GM12892 (cell line): Measurements from ENCODE around the gene SLC28A1.

Source experiments
- POLR2A ChIP-seq: IDR thresholded peaks from 2 replicates; pipeline ENCODE4 v1.6.1; 2011; ENCODE audit warnings: low read depth, low read length, control low read depth
- POLR2AphosphoS5 ChIP-seq: IDR thresholded peaks from 2 replicates; pipeline ENCODE4 v1.6.1; 2011; ENCODE audit warnings: low read depth, low read length, control low read depth
- TAF1 ChIP-seq: IDR thresholded peaks from 2 replicates; pipeline ENCODE4 v1.6.1; 2011; ENCODE audit warnings: low read depth, mild to moderate bottlenecking, control low read depth, low read length, borderline replicate concordance

DNA sequence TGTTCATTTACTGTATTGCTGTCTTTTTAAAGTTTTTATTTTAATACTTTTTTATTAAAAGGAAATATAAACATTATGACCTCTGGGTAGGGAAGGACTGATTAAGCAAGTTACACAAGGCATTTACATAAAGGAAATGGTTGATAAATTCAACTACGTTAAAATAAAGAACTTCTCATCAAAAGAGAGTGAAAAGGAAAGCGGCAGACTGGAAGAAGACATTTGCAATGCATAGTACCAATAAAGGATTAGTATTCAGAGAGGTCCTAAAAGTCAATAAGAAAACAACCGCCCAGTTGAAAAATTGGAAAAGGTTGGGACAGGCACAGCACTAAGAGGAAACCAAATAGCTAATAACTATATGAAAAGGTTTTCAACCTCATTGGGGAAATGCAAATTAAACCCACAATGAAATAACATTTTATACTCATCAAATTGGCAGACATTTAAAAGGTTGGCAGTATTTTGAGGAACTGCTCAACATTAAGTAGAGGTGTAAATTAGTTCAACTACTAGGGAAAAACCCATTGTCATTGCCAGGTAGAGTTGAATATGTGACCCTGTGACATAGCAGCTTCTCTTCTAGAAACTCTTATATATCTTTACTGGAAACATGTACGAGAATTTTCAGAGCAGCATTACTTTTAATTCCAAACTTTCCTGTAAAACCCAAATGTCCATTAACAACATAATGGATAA is 106.7 kb downstream of the SLC28A1 start:
- TF ChIP-seq POLR2A (no peak), POLR2AphosphoS5 (no peak), TAF1 (no peak)
